HepG2 (cell line): ENCODE measurements around the gene C10orf143. TPM values are rescaled to one million over a fixed set of nuclear protein-coding genes. Genes with fewer than 3 reads are reported as not detected.
A peak's percentile ranks its signal among the peaks of the same experiment; 100 is the strongest.

ENCODE experiments used
- AHR ChIP-seq: IDR thresholded peaks from 2 replicates; pipeline ENCODE4 v1.6.1; 2018; ENCODE audit warnings: missing genetic modification reagents, missing compliant biosample characterization
- CBX5 ChIP-seq: sonication (generic); formaldehyde crosslinking; IDR thresholded peaks from 2 replicates; pipeline ENCODE4 v1.4.0; 2020; ENCODE audit warnings: missing genetic modification reagents, borderline replicate concordance
- CERS6 ChIP-seq: sonication (generic); formaldehyde crosslinking; IDR thresholded peaks from 2 replicates; pipeline ENCODE4 v1.5.0; 2020; ENCODE audit warnings: missing genetic modification reagents
- DZIP1 ChIP-seq: sonication (generic); formaldehyde crosslinking; IDR thresholded peaks from 2 replicates; pipeline ENCODE4 v1.5.0; 2020; ENCODE audit warnings: mild to moderate bottlenecking, missing genetic modification reagents
- ETS1 ChIP-seq: sonication (generic); formaldehyde crosslinking; IDR thresholded peaks from 2 replicates; pipeline ENCODE4 v1.4.0; 2020; ENCODE audit warnings: missing genetic modification reagents
- GRHL1 ChIP-seq: sonication (generic); formaldehyde crosslinking; conservative IDR thresholded peaks from 2 replicates; pipeline ENCODE4 v1.8.0; 2022; ENCODE audit warnings: missing genetic modification reagents
- MED8 ChIP-seq: sonication (generic); formaldehyde crosslinking; IDR thresholded peaks from 2 replicates; pipeline ENCODE4 v1.8.1; 2023; ENCODE audit warnings: mild to moderate bottlenecking, missing genetic modification reagents; ENCODE audit not compliant: insufficient replicate concordance
- PHF20 ChIP-seq: sonication (generic); formaldehyde crosslinking; IDR thresholded peaks from 2 replicates; pipeline ENCODE4 v1.5.0; 2020; ENCODE audit warnings: mild to moderate bottlenecking, missing genetic modification reagents
- SMAD9 ChIP-seq: sonication (generic); formaldehyde crosslinking; IDR thresholded peaks from 2 replicates; pipeline ENCODE4 v1.5.1; 2020; ENCODE audit warnings: mild to moderate bottlenecking, missing genetic modification reagents
- STAT6 ChIP-seq: sonication (generic); formaldehyde crosslinking; IDR thresholded peaks from 2 replicates; pipeline ENCODE4 v1.4.0; 2020; ENCODE audit warnings: missing genetic modification reagents, mild to moderate bottlenecking, borderline replicate concordance
- ZFP82 ChIP-seq: sonication (generic); formaldehyde crosslinking; IDR thresholded peaks from 2 replicates; pipeline ENCODE4 v1.5.1; 2020; ENCODE audit warnings: mild to moderate bottlenecking, missing genetic modification reagents, borderline replicate concordance
- ZFYVE20 ChIP-seq: sonication (generic); formaldehyde crosslinking; IDR thresholded peaks from 2 replicates; pipeline ENCODE4 v1.8.0; 2023; ENCODE audit warnings: low read depth, mild to moderate bottlenecking, moderate library complexity, missing genetic modification reagents, borderline replicate concordance
- ZNF17 ChIP-seq: sonication (generic); formaldehyde crosslinking; IDR thresholded peaks from 2 replicates; pipeline ENCODE4 v1.5.0; 2020; ENCODE audit warnings: mild to moderate bottlenecking, missing genetic modification reagents
- ZNF496 ChIP-seq: sonication (generic); formaldehyde crosslinking; IDR thresholded peaks from 2 replicates; pipeline ENCODE4 v1.8.1; 2023; ENCODE audit warnings: mild to moderate bottlenecking, moderate library complexity, missing genetic modification reagents; ENCODE audit not compliant: insufficient replicate concordance
- ZNF619 ChIP-seq: sonication (generic); formaldehyde crosslinking; IDR thresholded peaks from 2 replicates; pipeline ENCODE4 v1.4.0; 2020; ENCODE audit warnings: mild to moderate bottlenecking, missing genetic modification reagents
- ZXDC ChIP-seq: sonication (generic); formaldehyde crosslinking; IDR thresholded peaks from 2 replicates; pipeline ENCODE4 v1.5.0; 2020; ENCODE audit warnings: mild to moderate bottlenecking, missing genetic modification reagents
- polyA plus RNA-seq, 8 experiments: library from polyadenylated mRNA; depleted of rRNA in 3 of 8; stranded (reverse) in 7 of 8; unstranded in 1 of 8; fragments of >200 nt; fragmentation: Illumina TruSeq in 4 of 8; extraction: Trizol in 4 of 8; gene quantifications; 2 replicates each; pipeline versions ENCODE4 v1.2.1 to v1.2.3, GENCODE V29; 2011 to 2016; ENCODE audit warnings: low read depth in 4 of 8, missing spikeins in 1 of 8, mixed read lengths in 1 of 8; ENCODE audit not compliant: insufficient read depth in 1 of 8
- total RNA-seq, 5 experiments: library from RNA; depleted of rRNA; stranded (reverse); fragments of >200 nt; fragmentation: Illumina TruSeq; extraction: Trizol; gene quantifications; 2 replicates each; pipeline ENCODE4 v1.2.3, GENCODE V29; 2016; ENCODE audit warnings: low read depth in 1 of 5

C10orf143 gene
- total and polyA plus RNA-seq, 2 of the 13 experiments (the other 11 are each of a cell fraction or from before 2014, with no cell fraction given), result 0.21 to 0.91 TPM

- TF ChIP-seq ZNF496 (CRISPR knock-in tag), result no peak
- no peak for TF ChIP-seq AHR (CRISPR knock-in tag)
- no peak for TF ChIP-seq SMAD9 (CRISPR knock-in tag)
- TF ChIP-seq ZNF619 (CRISPR knock-in tag), result no peak
- TF ChIP-seq ZNF17 (CRISPR knock-in tag), result no peak
- TF ChIP-seq PHF20, result peak; percentile 22; the same call in 1 of the 2 replicates
- TF ChIP-seq STAT6 (CRISPR knock-in tag), result 0 out of 2 replicates have a peak, but pooled peaks have one; percentile 14
- no peak for TF ChIP-seq ZFYVE20 (CRISPR knock-in tag)
- TF ChIP-seq ZXDC (CRISPR knock-in tag), result no peak
- no peak for TF ChIP-seq DZIP1
- TF ChIP-seq CERS6 (CRISPR knock-in tag), result no peak
- TF ChIP-seq ZFP82 (CRISPR knock-in tag), result no peak
- TF ChIP-seq ETS1 (CRISPR knock-in tag), result no peak
- no peak for TF ChIP-seq CBX5 (CRISPR knock-in tag)
- TF ChIP-seq GRHL1 (CRISPR knock-in tag), result no peak
- TF ChIP-seq MED8, result peak; percentile 76
Measured at GRCh38 chr10:130111113-130111851, 652 bp upstream of the C10orf143 start (continued).
